ENCODE results near the gene NTRK2. TPM values are rescaled to one million over a fixed set of nuclear protein-coding genes. Genes with fewer than 3 reads are reported as not detected.
"Not testable (repeated sequence)": the region's sequence is repeated elsewhere in the genome, so short reads cannot be mapped to it uniquely, and the experiment has no call there.

Gene NTRK2
- total RNA-seq, 1 donor from 2014 or later = under 0.01 TPM

GRCh38 chr9:84858364-84858763, 188.8 kb downstream of the NTRK2 start:
- no peak for DNase-seq

- DNase-seq = no peak
These were observed 191.0 kb downstream of the NTRK2 start for GRCh38 chr9:84860249-84861115.

GRCh38 chr9:84861455-84861854, 191.9 kb downstream of the NTRK2 start:
- no peak for DNase-seq

- no peak for DNase-seq
These were observed 192.8 kb downstream of the NTRK2 start for GRCh38 chr9:84862308-84862707.

- peak; percentile 54 for DNase-seq
These were observed 193.3 kb downstream of the NTRK2 start for GRCh38 chr9:84862810-84863287.

GRCh38 chr9:84863372-84863771, 193.8 kb downstream of the NTRK2 start:
- DNase-seq = no peak

- DNase-seq = peak; percentile 2
These were observed 197.1 kb downstream of the NTRK2 start for GRCh38 chr9:84866396-84867175.

- DNase-seq = no peak
These were observed 197.7 kb downstream of the NTRK2 start for GRCh38 chr9:84867186-84867585.

GRCh38 chr9:84869091-84869490, 199.6 kb downstream of the NTRK2 start:
- DNase-seq = no peak

- no peak for DNase-seq
These were observed 202.5 kb downstream of the NTRK2 start for GRCh38 chr9:84871983-84872382.

GRCh38 chr9:84874022-84874421, 204.5 kb downstream of the NTRK2 start:
- DNase-seq = no peak

GRCh38 chr9:84874596-84874995, 205.1 kb downstream of the NTRK2 start:
- peak; percentile 34 for DNase-seq

GRCh38 chr9:84875193-84875592, 205.7 kb downstream of the NTRK2 start:
- no peak for DNase-seq

- no peak for DNase-seq
These were observed 210.1 kb downstream of the NTRK2 start for GRCh38 chr9:84879631-84880030.

GRCh38 chr9:84880835-84881234, 211.3 kb downstream of the NTRK2 start:
- DNase-seq = no peak

GRCh38 chr9:84886866-84887265, 217.3 kb downstream of the NTRK2 start:
- no peak for DNase-seq

- no peak for DNase-seq
These were observed 222.4 kb downstream of the NTRK2 start for GRCh38 chr9:84891924-84892323.

GRCh38 chr9:84893419-84894128, 224.0 kb downstream of the NTRK2 start:
- DNase-seq = no peak

- DNase-seq = no peak
These were observed 225.3 kb downstream of the NTRK2 start for GRCh38 chr9:84894859-84895258.

GRCh38 chr9:84897362-84898094, 228.0 kb downstream of the NTRK2 start:
- no peak for DNase-seq

- no peak for DNase-seq
These were observed 228.7 kb downstream of the NTRK2 start for GRCh38 chr9:84898188-84898587.

- DNase-seq = not testable (repeated sequence)
These were observed 229.1 kb downstream of the NTRK2 start for GRCh38 chr9:84898618-84899017.
